C4-2B (cell line): ENCODE data around the gene MRPS10.

Experiments
- CTCF ChIP-seq: fragments of 450-650 bp; conservative IDR thresholded peaks from 2 replicates; pipeline ENCODE4 v1.5.1; 2017; ENCODE audit warnings: mild to moderate bottlenecking
- ZFX ChIP-seq: fragments of 450-650 bp; IDR thresholded peaks from 2 replicates; pipeline ENCODE4 v1.6.1; 2017

- no peak for TF ChIP-seq CTCF
- TF ChIP-seq ZFX: no peak
Observed at GRCh38 chr6:42222448-42222847, 4.8 kb upstream of the MRPS10 start.
